ENCODE measurements around the gene NXPE4. TPM values are rescaled to one million over a fixed set of nuclear protein-coding genes. Genes with fewer than 3 reads are reported as not detected.
A peak's percentile ranks its signal among the peaks of the same experiment; 100 is the strongest.
"Not testable (repeated sequence)": the region's sequence is repeated elsewhere in the genome, so short reads cannot be mapped to it uniquely, and the experiment has no call there.

Gene NXPE4
- total RNA-seq, 4 donors from 2014 or later, result 0.29 TPM; not detected in 3

GRCh38 chr11:114612686-114613085 is 17.1 kb upstream of the NXPE4 start:
- Histone ChIP-seq H3K4me3 (no peak overlapping the region), H3K27me3 (no peaks in the 10 kb centered on the region), H3K36me3 (no peaks in the 10 kb centered on the region), H3K9me3 (peaks cover 0 to 3% of the 10 kb centered on the region in 2 donors), H3K27ac (no peak overlapping the region), H3K4me1 (no peaks in the 10 kb centered on the region)
- DNase-seq, result no peak
- no peak for TF ChIP-seq POLR2A (IDR thresholded peaks at IDR 0.05)
- TF ChIP-seq CTCF (IDR thresholded peaks at IDR 0.05), result no peak
- intact Hi-C loops (cut with DNase I; ENCODE audit: low total_unique reads), result no loop called here

DNA sequence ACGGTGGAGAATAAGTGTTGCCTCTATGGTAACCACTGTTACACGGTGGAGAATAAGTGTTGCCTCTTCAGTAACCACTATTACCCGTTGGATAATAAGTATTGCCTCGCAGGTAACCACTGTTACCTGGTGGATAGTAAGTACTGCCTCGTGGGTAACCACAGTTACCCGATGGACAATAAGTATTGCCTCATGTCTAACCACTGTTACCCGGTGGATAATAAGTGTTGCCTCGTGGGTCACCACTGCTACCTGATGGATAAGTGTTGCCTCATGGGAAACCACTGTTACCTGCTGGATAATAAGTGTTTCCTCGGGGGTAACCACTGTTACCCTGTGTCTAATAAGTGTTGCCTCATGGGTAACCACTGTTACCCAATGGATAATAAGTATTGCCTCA is 16.6 kb upstream of the NXPE4 start:
- H3K27me3 ChIP-seq; intact Hi-C loops (cut with DNase I; ENCODE audit: low total_unique reads); H3K9me3 ChIP-seq; H3K4me3 ChIP-seq; H3K36me3 ChIP-seq; H3K4me1 ChIP-seq; DNase-seq; H3K27ac ChIP-seq: not testable (repeated sequence)

- Histone ChIP-seq H3K4me1 (no peaks in the 10 kb centered on the region), H3K36me3 (no peaks in the 10 kb centered on the region), H3K9me3 (no peaks in the 10 kb centered on the region), H3K27me3 (no peaks in the 10 kb centered on the region), H3K4me3 (no peak overlapping the region), H3K27ac (no peak overlapping the region)
- intact Hi-C loops (cut with DNase I; ENCODE audit: low total_unique reads), result no loop called here
- TF ChIP-seq POLR2A (IDR thresholded peaks at IDR 0.05) (no peak), CTCF (IDR thresholded peaks at IDR 0.05) (peak in 1 of 4 experiments; percentile 26)
- DNase-seq, result no peak
Measured at GRCh38 chr11:114610984-114611944, 15.7 kb upstream of the NXPE4 start.

DNA sequence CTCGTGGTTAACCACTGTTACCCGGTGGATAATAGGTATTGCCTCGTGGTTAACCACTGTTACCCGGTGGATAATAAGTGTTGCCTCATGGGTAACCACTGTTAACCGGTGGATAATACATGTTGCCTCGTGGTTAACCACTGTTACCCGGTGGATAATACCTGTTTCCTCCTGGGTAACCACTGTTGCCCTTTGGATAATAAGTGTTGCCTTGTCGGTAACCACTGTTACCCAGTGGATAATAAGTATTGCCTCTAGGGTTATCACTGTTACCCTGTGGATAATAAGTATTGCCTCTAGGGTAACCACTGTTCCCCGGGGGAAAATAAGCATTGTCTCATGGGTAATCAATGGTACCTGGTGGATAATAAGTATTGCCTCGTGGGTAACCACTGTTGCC is 15.0 kb upstream of the NXPE4 start:
- no peaks in the 10 kb centered on the region for H3K4me1 ChIP-seq
- no peak for TF ChIP-seq CTCF (IDR thresholded peaks at IDR 0.05)
- no peak for TF ChIP-seq POLR2A (IDR thresholded peaks at IDR 0.05)
- intact Hi-C loops (cut with DNase I; ENCODE audit: low total_unique reads), result no loop called here
- DNase-seq, result no peak
- H3K27ac ChIP-seq, result no peak overlapping the region
- no peak overlapping the region for H3K4me3 ChIP-seq
- no peaks in the 10 kb centered on the region for H3K9me3 ChIP-seq
- H3K27me3 ChIP-seq, result no peaks in the 10 kb centered on the region
- H3K36me3 ChIP-seq, result no peaks in the 10 kb centered on the region

DNA sequence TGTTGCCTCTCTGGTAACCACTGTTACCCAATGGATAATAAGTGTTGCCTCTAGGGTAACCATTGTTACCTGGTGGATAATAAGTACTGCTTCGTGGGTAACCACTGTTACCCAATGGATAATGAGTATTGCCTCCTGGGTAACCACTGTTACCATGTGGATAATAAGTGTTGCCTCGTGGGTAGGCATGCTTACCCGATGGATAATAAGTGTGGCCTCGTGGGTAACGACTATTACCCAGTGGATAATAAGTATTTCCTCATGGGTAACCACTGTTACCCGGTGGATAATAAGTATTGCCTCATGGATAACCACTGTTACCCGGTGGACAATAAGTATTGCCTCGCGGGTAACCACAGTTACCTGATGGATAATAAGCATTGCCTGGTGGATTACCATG is 13.8 kb upstream of the NXPE4 start:
- H3K4me1 ChIP-seq, result no peaks in the 10 kb centered on the region
- intact Hi-C loops (cut with DNase I; ENCODE audit: low total_unique reads), result no loop called here
- no peaks in the 10 kb centered on the region for H3K27me3 ChIP-seq
- no peak overlapping the region for H3K27ac ChIP-seq
- H3K4me3 ChIP-seq, result no peak overlapping the region
- TF ChIP-seq POLR2A (IDR thresholded peaks at IDR 0.05), result no peak
- TF ChIP-seq CTCF (IDR thresholded peaks at IDR 0.05), result no peak
- no peaks in the 10 kb centered on the region for H3K36me3 ChIP-seq
- no peaks in the 10 kb centered on the region for H3K9me3 ChIP-seq
- DNase-seq, result no peak

GRCh38 chr11:114608605-114609004 is 13.0 kb upstream of the NXPE4 start:
- H3K4me3 ChIP-seq; H3K9me3 ChIP-seq; H3K4me1 ChIP-seq; H3K27ac ChIP-seq; intact Hi-C loops (cut with DNase I; ENCODE audit: low total_unique reads); H3K36me3 ChIP-seq; H3K27me3 ChIP-seq; DNase-seq: not testable (repeated sequence)
